Natural killer cell (primary cell): ENCODE results near the gene CD2. TPM values are rescaled to one million over a fixed set of nuclear protein-coding genes. Genes with fewer than 3 reads are reported as not detected.

Experiments
- ATAC-seq, 3 donors: fragments of 150-1000 bp in 2 of 3; fragments of 200-7000 bp in 1 of 3; cut with Tn5 transposase; 1 replicate in 1 of 3; 2 replicates in 2 of 3; pipeline ENCODE4 v1.10.0; 2021; ENCODE audit warnings: mild to moderate bottlenecking in 2 of 3, moderate library complexity in 2 of 3
- DNase-seq, 2 donors: peaks; one replicate each; pipeline versions ENCODE4 v3.0.0 to v3.0.0-alpha.2; 2013 to 2021; ENCODE audit warnings: mixed read lengths in 1 of 2
- H3K27ac ChIP-seq: one replicate; pipeline ENCODE4 v1.5.1; 2013; ENCODE audit warnings: mild to moderate bottlenecking, low read length
- H3K27me3 ChIP-seq: one replicate; pipeline ENCODE4 v1.6.1; 2013; ENCODE audit warnings: low read length; ENCODE audit not compliant: control insufficient read depth, insufficient read depth
- H3K36me3 ChIP-seq: one replicate; pipeline ENCODE4 v1.6.1; 2013; ENCODE audit warnings: low read length; ENCODE audit not compliant: control insufficient read depth, insufficient read depth
- H3K4me1 ChIP-seq: one replicate; pipeline ENCODE4 v1.6.1; 2013; ENCODE audit warnings: low read length; ENCODE audit not compliant: control insufficient read depth, insufficient read depth
- H3K4me3 ChIP-seq: one replicate; pipeline ENCODE4 v1.5.1; 2013; ENCODE audit warnings: low read length
- H3K9me3 ChIP-seq: one replicate; pipeline ENCODE4 v1.6.1; 2013; ENCODE audit warnings: low read length; ENCODE audit not compliant: control insufficient read depth, insufficient read depth
- H3K27ac Mint-ChIP-seq, 2 donors: one replicate each; pipeline ENCODE4 v1.8.0; 2022; ENCODE audit warnings: mild to moderate bottlenecking in 2 of 2, mixed read lengths in 2 of 2, moderate library complexity in 1 of 2
- H3K27me3 Mint-ChIP-seq, 2 donors: one replicate each; pipeline ENCODE4 v1.8.0; 2022; ENCODE audit warnings: low read depth in 2 of 2, mixed read lengths in 2 of 2
- H3K36me3 Mint-ChIP-seq: one replicate; pipeline ENCODE4 v1.8.0; 2022; ENCODE audit warnings: mixed read lengths
- H3K4me1 Mint-ChIP-seq, 2 donors: one replicate each; pipeline ENCODE4 v1.8.0; 2022; ENCODE audit warnings: mixed read lengths in 2 of 2
- H3K4me3 Mint-ChIP-seq: one replicate; pipeline ENCODE4 v1.8.0; 2022; ENCODE audit warnings: mild to moderate bottlenecking, moderate library complexity, mixed read lengths
- H3K9me3 Mint-ChIP-seq, 2 donors: one replicate each; pipeline ENCODE4 v1.8.0; 2022; ENCODE audit warnings: mixed read lengths in 2 of 2
- WGBS: methylation state at CpG from one replicate; pipeline ENCODE4 v1.1.7; 2013; ENCODE audit warnings: missing lambda C conversion rate; ENCODE audit not compliant: insufficient coverage; 5-methylcytosine and 5-hydroxymethylcytosine counted together
- intact Hi-C: fragments of 100-400 bp; cut with micrococcal nuclease; formaldehyde crosslinking; loops from one replicate; pipeline ENCODE4 v1.14.2; 2022
- total RNA-seq, 4 donors: library from RNA; stranded (reverse); fragments of 120-200 nt in 1 of 4; gene quantifications; one replicate each; pipeline versions ENCODE4 v1.2.3 to v1.2.4, GENCODE V29; 2013 to 2022
- TF ChIP-seq, protein P1 (sequence below): fragments of 200-600 bp; IDR thresholded peaks from one replicate; pipeline ENCODE4 v1.8.0; 2022; ENCODE audit warnings: antibody characterized with exemption

Gene CD2
- total RNA-seq, 3 donors from 2014 or later (not counting 1 experiment from before 2014, with no cell fraction given): 30.4 to 93.4 (median 60.8) TPM

GRCh38 chr1:116760487-116760886, 6.3 kb downstream of the CD2 start:
- no peak for DNase-seq
- H3K27ac ChIP-seq: peak overlapping the region; percentile 44
- peaks cover 62% of the 10 kb centered on the region for H3K36me3 ChIP-seq
- intact Hi-C loops: no loop called here
- peak overlapping the region; percentile 28 for H3K4me3 Mint-ChIP-seq
- H3K27me3 Mint-ChIP-seq: no peaks in the 10 kb centered on the region
- TF ChIP-seq, protein P1, sequence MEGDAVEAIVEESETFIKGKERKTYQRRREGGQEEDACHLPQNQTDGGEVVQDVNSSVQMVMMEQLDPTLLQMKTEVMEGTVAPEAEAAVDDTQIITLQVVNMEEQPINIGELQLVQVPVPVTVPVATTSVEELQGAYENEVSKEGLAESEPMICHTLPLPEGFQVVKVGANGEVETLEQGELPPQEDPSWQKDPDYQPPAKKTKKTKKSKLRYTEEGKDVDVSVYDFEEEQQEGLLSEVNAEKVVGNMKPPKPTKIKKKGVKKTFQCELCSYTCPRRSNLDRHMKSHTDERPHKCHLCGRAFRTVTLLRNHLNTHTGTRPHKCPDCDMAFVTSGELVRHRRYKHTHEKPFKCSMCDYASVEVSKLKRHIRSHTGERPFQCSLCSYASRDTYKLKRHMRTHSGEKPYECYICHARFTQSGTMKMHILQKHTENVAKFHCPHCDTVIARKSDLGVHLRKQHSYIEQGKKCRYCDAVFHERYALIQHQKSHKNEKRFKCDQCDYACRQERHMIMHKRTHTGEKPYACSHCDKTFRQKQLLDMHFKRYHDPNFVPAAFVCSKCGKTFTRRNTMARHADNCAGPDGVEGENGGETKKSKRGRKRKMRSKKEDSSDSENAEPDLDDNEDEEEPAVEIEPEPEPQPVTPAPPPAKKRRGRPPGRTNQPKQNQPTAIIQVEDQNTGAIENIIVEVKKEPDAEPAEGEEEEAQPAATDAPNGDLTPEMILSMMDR: no peak
- no peaks in the 10 kb centered on the region for H3K9me3 Mint-ChIP-seq
- H3K27ac Mint-ChIP-seq: peak overlapping the region in 1 of 2 donors; percentile 91
- H3K36me3 Mint-ChIP-seq: peaks cover 8% of the 10 kb centered on the region
- H3K4me3 ChIP-seq: no peak overlapping the region
- H3K4me1 ChIP-seq: peaks cover 65% of the 10 kb centered on the region
- H3K9me3 ChIP-seq: no peaks in the 10 kb centered on the region
- ATAC-seq: no peak
- no peaks in the 10 kb centered on the region for H3K27me3 ChIP-seq
- H3K4me1 Mint-ChIP-seq: peaks cover 42 to 49% of the 10 kb centered on the region in 2 donors
- WGBS: 92% methylated on average over 3 of the region's 3 CpGs

- Mint-ChIP-seq H3K27ac (peak overlapping the region in 1 of 2 donors; percentile 91), H3K4me1 (peaks cover 41 to 52% of the 10 kb centered on the region in 2 donors), H3K36me3 (peaks cover 8% of the 10 kb centered on the region), H3K9me3 (no peaks in the 10 kb centered on the region), H3K4me3 (no peak overlapping the region), H3K27me3 (no peaks in the 10 kb centered on the region)
- Histone ChIP-seq H3K27ac (peak overlapping the region; percentile 44), H3K9me3 (no peaks in the 10 kb centered on the region), H3K4me1 (peaks cover 71% of the 10 kb centered on the region), H3K27me3 (no peaks in the 10 kb centered on the region), H3K4me3 (no peak overlapping the region), H3K36me3 (peaks cover 68% of the 10 kb centered on the region)
- TF ChIP-seq, protein P1: no peak
- ATAC-seq (no peak), DNase-seq (no peak)
- intact Hi-C loops: no loop called here
- WGBS: 78% methylated on average over 4 of the region's 4 CpGs
Observed at GRCh38 chr1:116760996-116761665, 6.9 kb downstream of the CD2 start.

DNA sequence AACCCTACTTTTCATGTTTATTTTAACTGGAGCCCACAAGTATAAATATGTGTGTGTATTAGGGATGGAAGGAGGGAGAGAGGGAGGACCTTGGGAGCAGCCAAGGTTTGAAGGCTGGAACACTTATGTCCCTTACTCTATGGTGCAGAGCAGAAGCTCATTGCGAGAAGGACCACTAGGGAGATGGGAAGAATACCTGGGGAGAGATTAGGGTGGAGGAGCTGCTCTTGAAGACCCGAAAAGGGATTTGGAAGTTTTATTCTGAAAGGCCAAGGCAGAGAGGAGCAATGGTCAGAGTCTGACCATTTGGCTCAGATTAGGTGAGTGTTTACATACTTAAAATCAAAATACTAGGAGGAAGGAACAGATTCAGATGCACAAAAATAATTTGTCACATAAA, 8.1 kb downstream of the CD2 start:
- Histone ChIP-seq H3K36me3 (peaks cover 77% of the 10 kb centered on the region), H3K4me3 (no peak overlapping the region), H3K27me3 (no peaks in the 10 kb centered on the region), H3K27ac (peak overlapping the region; percentile 63), H3K4me1 (peaks cover 83% of the 10 kb centered on the region), H3K9me3 (no peaks in the 10 kb centered on the region)
- H3K9me3 Mint-ChIP-seq: no peaks in the 10 kb centered on the region
- peak overlapping the region; percentile 59 for H3K4me3 Mint-ChIP-seq
- intact Hi-C loops: no loop called here
- no peak for DNase-seq
- 96% methylated on average over 2 of the region's 2 CpGs for WGBS
- TF ChIP-seq, protein P1: no peak
- no peak for ATAC-seq
- peak overlapping the region; percentile 84 to 91 for H3K27ac Mint-ChIP-seq
- peaks cover 8% of the 10 kb centered on the region for H3K36me3 Mint-ChIP-seq
- no peaks in the 10 kb centered on the region for H3K27me3 Mint-ChIP-seq
- peaks cover 41 to 56% of the 10 kb centered on the region in 2 donors for H3K4me1 Mint-ChIP-seq

DNA sequence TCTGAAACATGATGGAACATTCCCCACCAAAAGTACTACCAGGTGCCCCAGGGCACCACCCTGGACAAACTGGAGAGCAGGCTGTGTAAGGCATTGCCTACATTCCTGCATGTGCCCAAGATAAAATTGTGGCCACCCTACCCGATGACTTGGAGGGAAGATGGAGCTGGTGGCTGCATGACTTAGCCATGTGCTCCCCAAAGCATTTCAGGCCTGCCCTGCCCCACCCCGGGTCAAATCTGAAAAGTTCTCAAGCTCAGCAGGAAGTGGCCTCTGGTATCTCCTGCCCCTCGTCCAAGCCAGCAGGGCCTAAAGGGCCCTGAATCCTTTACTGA, 8.5 kb downstream of the CD2 start:
- 25% methylated on average over 3 of the region's 3 CpGs for WGBS
- H3K9me3 Mint-ChIP-seq: no peaks in the 10 kb centered on the region
- peak overlapping the region; percentile 84 to 91 for H3K27ac Mint-ChIP-seq
- Histone ChIP-seq H3K27ac (peak overlapping the region; percentile 63), H3K36me3 (peaks cover 81% of the 10 kb centered on the region), H3K9me3 (no peaks in the 10 kb centered on the region), H3K4me1 (peaks cover 85% of the 10 kb centered on the region), H3K27me3 (no peaks in the 10 kb centered on the region), H3K4me3 (no peak overlapping the region)
- no peaks in the 10 kb centered on the region for H3K27me3 Mint-ChIP-seq
- intact Hi-C loops: no loop called here
- peaks cover 44 to 58% of the 10 kb centered on the region in 2 donors for H3K4me1 Mint-ChIP-seq
- ATAC-seq: peak in 2 of 3 donors; percentile 40 to 44
- TF ChIP-seq, protein P1: no peak
- peak in 1 of 2 donors; percentile 47 for DNase-seq
- peak overlapping the region; percentile 46 for H3K4me3 Mint-ChIP-seq
- H3K36me3 Mint-ChIP-seq: peaks cover 8% of the 10 kb centered on the region
